Lower leg skin (tissue), 4 donors: ENCODE data around the gene SRGAP1. TPM values are rescaled to one million over a fixed set of nuclear protein-coding genes. Genes with fewer than 3 reads are reported as not detected.
"Not testable (repeated sequence)": the region's sequence is repeated elsewhere in the genome, so short reads cannot be mapped to it uniquely, and the experiment has no call there.

Source experiments
- DNase-seq, 2 donors: peaks; one replicate each; pipeline ENCODE4 v3.0.0-alpha.2; 2019; ENCODE audit warnings: low spot score in 2 of 2
- H3K4me3 ChIP-seq: fragments of 200-600 bp; sonication (generic); 2 replicates; pipeline ENCODE4 v1.5.1; 2017; ENCODE audit warnings: mild to moderate bottlenecking, low read depth; ENCODE audit not compliant: poor library complexity, severe bottlenecking
- CTCF ChIP-seq, 3 donors: fragments of 450-650 bp; IDR thresholded peaks; one replicate each; pipeline ENCODE4 v1.5.1; 2016; ENCODE audit warnings: antibody characterized with exemption in 3 of 3, mild to moderate bottlenecking in 3 of 3, moderate library complexity in 2 of 3
- POLR2A ChIP-seq, 2 donors: fragments of 450-650 bp; IDR thresholded peaks; one replicate each; pipeline ENCODE4 v1.6.1; 2016 to 2017; ENCODE audit warnings: antibody characterized with exemption in 2 of 2, mild to moderate bottlenecking in 1 of 2, moderate library complexity in 1 of 2
- WGBS, 2 donors: methylation state at CpG; one replicate each; pipeline ENCODE4 v1.1.5; 2018; 5-methylcytosine and 5-hydroxymethylcytosine counted together
- intact Hi-C: fragments of 100-400 bp; cut with DNase I; formaldehyde crosslinking; loops from one replicate; pipeline ENCODE4 v1.15.0; 2023; ENCODE audit warnings: low total_unique reads
- total RNA-seq, 4 donors: library from RNA; depleted of rRNA; stranded (reverse); fragments of >200 nt; gene quantifications; one replicate each; pipeline ENCODE4 v1.1.0, GENCODE V29; 2016

The SRGAP1 gene
- total RNA-seq, 4 donors from 2014 or later = 1.3 to 6.0 (median 1.7) TPM

- no peak overlapping the region for H3K4me3 ChIP-seq
- intact Hi-C loops = no loop called here
- whole genome bisulfite sequencing, 2 donors = 73 to 78% methylated on average over 2 of the region's 2 CpGs
- DNase-seq = no peak
- TF ChIP-seq POLR2A (IDR thresholded peaks at IDR 0.05) (no peak), CTCF (IDR thresholded peaks at IDR 0.05) (no peak)
These were observed 163.4 kb downstream of the SRGAP1 start for GRCh38 chr12:64007853-64008252.

GRCh38 chr12:64008596-64008995 lies 164.1 kb downstream of the SRGAP1 start:
- DNase-seq = no peak
- WGBS, 2 donors = 57 to 62% methylated on average over 3 of the region's 3 CpGs
- H3K4me3 ChIP-seq = no peak overlapping the region
- TF ChIP-seq POLR2A (IDR thresholded peaks at IDR 0.05) (no peak), CTCF (IDR thresholded peaks at IDR 0.05) (no peak)
- intact Hi-C loops = no loop called here

- H3K4me3 ChIP-seq = no peak overlapping the region
- TF ChIP-seq POLR2A (IDR thresholded peaks at IDR 0.05) = no peak
- TF ChIP-seq CTCF (IDR thresholded peaks at IDR 0.05) = no peak
- no peak for DNase-seq
- intact Hi-C loops = loop anchor here (10.0 kb wide), 1 partner anchor 45 kb away; no protein-coding TSS in a partner anchor
- WGBS, 2 donors = 87 to 89% methylated on average over 4 of the region's 4 CpGs
These were observed 165.0 kb downstream of the SRGAP1 start for GRCh38 chr12:64009321-64010068.

- intact Hi-C loops = loop anchor here (10.0 kb wide), 1 partner anchor 45 kb away; no protein-coding TSS in a partner anchor
- no peak for TF ChIP-seq CTCF (IDR thresholded peaks at IDR 0.05)
- no peak for TF ChIP-seq POLR2A (IDR thresholded peaks at IDR 0.05)
- no peak for DNase-seq
- WGBS, 2 donors = 87 to 89% methylated on average over 4 of the region's 4 CpGs
- H3K4me3 ChIP-seq = no peak overlapping the region
These were observed 165.7 kb downstream of the SRGAP1 start for GRCh38 chr12:64010069-64010686.

DNA sequence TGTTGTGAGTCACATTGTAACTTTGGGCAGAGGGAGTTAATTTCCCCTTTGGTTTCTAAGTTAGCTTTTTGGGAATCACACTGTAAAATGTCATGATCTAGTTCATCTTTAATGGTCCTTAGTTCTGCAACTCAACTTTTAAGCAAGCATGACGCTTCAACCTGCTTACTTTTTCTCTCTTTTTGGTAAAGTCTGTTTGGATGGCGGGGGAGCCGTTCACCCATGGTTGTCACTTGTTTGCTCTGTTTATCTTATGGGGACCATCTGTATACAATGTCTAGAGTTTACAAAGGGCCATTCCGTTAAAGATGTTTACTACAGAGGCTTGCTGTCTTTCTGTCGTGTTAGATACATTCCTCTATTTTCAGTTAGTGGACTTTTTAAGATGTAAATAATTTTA lies 172.0 kb downstream of the SRGAP1 start:
- intact Hi-C loops = loop anchor here (10.0 kb wide), 1 partner anchor 52 kb away; no protein-coding TSS in a partner anchor
- 85 to 89% methylated on average over 5 of the region's 5 CpGs for WGBS, 2 donors
- no peak overlapping the region for H3K4me3 ChIP-seq
- no peak for DNase-seq
- no peak for TF ChIP-seq CTCF (IDR thresholded peaks at IDR 0.05)
- no peak for TF ChIP-seq POLR2A (IDR thresholded peaks at IDR 0.05)

DNA sequence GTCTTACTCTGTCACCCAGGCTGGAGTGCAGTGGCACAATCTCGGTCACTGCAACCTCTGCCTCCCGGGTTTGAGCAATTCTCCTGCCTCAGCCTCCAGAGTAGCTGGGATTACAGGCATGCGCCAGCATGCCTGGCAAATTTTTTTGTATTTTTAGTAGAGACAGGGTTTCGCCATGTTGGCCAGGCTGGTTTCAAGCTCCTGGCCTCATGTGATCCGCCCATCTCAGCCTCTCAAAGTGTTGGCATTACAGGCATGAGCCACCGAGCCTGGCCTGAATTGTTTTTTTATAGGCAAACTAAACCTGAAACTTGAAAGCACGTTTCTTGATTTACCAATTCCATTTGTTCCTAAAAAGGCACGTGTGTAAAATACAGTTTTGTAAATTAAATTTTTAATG lies 173.6 kb downstream of the SRGAP1 start:
- 70 to 73% methylated on average over 8 of the region's 8 CpGs for WGBS, 2 donors
- intact Hi-C loops = loop anchor here (10.0 kb wide), 1 partner anchor 53 kb away; no protein-coding TSS in a partner anchor
- not testable (repeated sequence) for H3K4me3 ChIP-seq, DNase-seq
